H1 (cell line): Measurements from ENCODE around the gene HTATIP2. TPM values are rescaled to one million over a fixed set of nuclear protein-coding genes. Genes with fewer than 3 reads are reported as not detected.
A peak's percentile ranks its signal among the peaks of the same experiment; 100 is the strongest.

Experiments used
- CTCF ChIA-PET: fragments of 300-600 bp; sonication (Branson Sonifier 250); formaldehyde crosslinking; loops from one replicate; lab custom pipeline; 2021; ENCODE audit not compliant: partially characterized antibody; lab: Charles Lee
- POLR2A ChIA-PET: fragments of 300-600 bp; sonication (Branson Sonifier 250); formaldehyde crosslinking; loops from one replicate; lab custom pipeline; 2021; ENCODE audit warnings: inconsistent platforms; ENCODE audit not compliant: partially characterized antibody; lab: Charles Lee
- DNase-seq, 2 experiments: peaks; one replicate each; pipeline versions ENCODE4 v3.0.0 to v3.0.0-alpha.2; 2010 to 2022; ENCODE audit warnings: low spot score in 2 of 2, low read depth in 1 of 2, mixed read lengths in 1 of 2
- FAIRE-seq: peaks from 2 replicates; lab custom pipeline; 2011; peaks lifted over from hg19 to GRCh38; lab: Jason Lieb, UNC
- H2AFZ ChIP-seq: 2 replicates; pipeline ENCODE4 v1.8.1; 2012; ENCODE audit warnings: low read length, inconsistent platforms
- H2AK5ac ChIP-seq: 2 replicates; pipeline ENCODE4 v1.6.1; 2013; ENCODE audit warnings: low read depth, low read length
- H2BK120ac ChIP-seq: replicated peaks from 2 replicates; pipeline ENCODE3; 2013; ENCODE audit warnings: low read depth, low read length, inconsistent platforms
- H2BK12ac ChIP-seq: 2 replicates; pipeline ENCODE4 v1.6.1; 2013; ENCODE audit warnings: low read depth, low read length
- H2BK15ac ChIP-seq: 2 replicates; pipeline ENCODE4 v1.6.1; 2013; ENCODE audit warnings: low read length
- H2BK20ac ChIP-seq: 2 replicates; pipeline ENCODE4 v1.6.1; 2013; ENCODE audit warnings: low read length
- H2BK5ac ChIP-seq: 2 replicates; pipeline ENCODE4 v1.6.1; 2013; ENCODE audit warnings: low read depth, low read length
- H3K14ac ChIP-seq: 2 replicates; pipeline ENCODE4 v1.6.1; 2013; ENCODE audit warnings: inconsistent platforms; ENCODE audit not compliant: insufficient read length
- H3K18ac ChIP-seq: 2 replicates; pipeline ENCODE4 v1.6.1; 2013; ENCODE audit warnings: low read length; ENCODE audit errors: extremely low read depth
- H3K23ac ChIP-seq: 2 replicates; pipeline ENCODE4 v1.6.1; 2013; ENCODE audit warnings: inconsistent platforms; ENCODE audit not compliant: insufficient read length
- H3K23me2 ChIP-seq: 2 replicates; pipeline ENCODE4 v1.6.1; 2013; ENCODE audit warnings: low read depth, low read length
- H3K27ac ChIP-seq: 2 replicates; pipeline ENCODE4 v1.6.1; 2011; ENCODE audit warnings: low read depth, low read length, inconsistent platforms
- H3K27me3 ChIP-seq, 4 experiments: replicated peaks in 1 of 4; 1 replicate in 1 of 4; 2 replicates in 3 of 4; pipeline versions ENCODE4 v1.6.1 to v1.8.1; 2011 to 2013; ENCODE audit warnings: low read length in 3 of 4, mild to moderate bottlenecking in 3 of 4, inconsistent platforms in 2 of 4, mixed read lengths in 2 of 4, moderate library complexity in 1 of 4; ENCODE audit not compliant: control insufficient read depth in 3 of 4, insufficient read depth in 3 of 4; ENCODE audit errors: extremely low read depth in 1 of 4
- H3K36me3 ChIP-seq, 4 experiments: 2 replicates each; pipeline versions ENCODE4 v1.6.1 to v1.8.1; 2011 to 2013; ENCODE audit warnings: mild to moderate bottlenecking in 4 of 4, low read length in 3 of 4, moderate library complexity in 2 of 4, control low read depth in 1 of 4, inconsistent platforms in 1 of 4; ENCODE audit not compliant: insufficient read depth in 4 of 4, control insufficient read depth in 2 of 4
- H3K4ac ChIP-seq: replicated peaks from 2 replicates; pipeline ENCODE3; 2013; ENCODE audit warnings: low read length, low read depth, mixed read lengths, inconsistent platforms; ENCODE audit not compliant: insufficient read length
- H3K4me1 ChIP-seq, 4 experiments: replicated peaks in 1 of 4; 1 replicate in 1 of 4; 2 replicates in 3 of 4; pipeline versions ENCODE4 v1.6.1 to v1.8.1; 2011 to 2013; ENCODE audit warnings: low read length in 3 of 4, inconsistent platforms in 2 of 4, mixed read lengths in 1 of 4; ENCODE audit not compliant: insufficient read depth in 4 of 4, control insufficient read depth in 3 of 4
- H3K4me2 ChIP-seq, 2 experiments: 2 replicates each; pipeline versions ENCODE4 v1.6.1 to v1.8.1; 2011 to 2013; ENCODE audit warnings: low read depth in 2 of 2, low read length in 2 of 2, control low read depth in 1 of 2, inconsistent platforms in 1 of 2, mild to moderate bottlenecking in 1 of 2; ENCODE audit not compliant: insufficient read depth in 1 of 2
- H3K4me3 ChIP-seq, 4 experiments: fragments of 200-600, 300-600 bp in 1 of 4; sonication (generic), shearing (Covaris generic), sonication (Bioruptor Twin) in 1 of 4; 2 replicates each; pipeline versions ENCODE4 v1.5.1 to v1.8.1; 2011 to 2016; ENCODE audit warnings: low read length in 4 of 4, low read depth in 3 of 4, control low read depth in 2 of 4, inconsistent platforms in 2 of 4, mild to moderate bottlenecking in 2 of 4, mixed read lengths in 1 of 4, moderate library complexity in 1 of 4; ENCODE audit not compliant: insufficient read depth in 2 of 4; ENCODE audit errors: extremely low read depth in 1 of 4
- H3K56ac ChIP-seq: replicated peaks from 2 replicates; pipeline ENCODE3; 2013; ENCODE audit warnings: low read depth, mild to moderate bottlenecking, mixed read lengths, low read length, inconsistent platforms; ENCODE audit not compliant: insufficient read length
- H3K79me1 ChIP-seq: 2 replicates; pipeline ENCODE4 v1.6.1; 2013; ENCODE audit warnings: low read depth, low read length, control low read depth
- H3K79me2 ChIP-seq, 2 experiments: 2 replicates each; pipeline versions ENCODE4 v1.6.1 to v1.8.1; 2012 to 2013; ENCODE audit warnings: low read length in 2 of 2, mild to moderate bottlenecking in 2 of 2, inconsistent platforms in 1 of 2; ENCODE audit not compliant: insufficient read depth in 2 of 2, control insufficient read depth in 1 of 2
- H3K9ac ChIP-seq, 4 experiments: replicated peaks in 1 of 4; 1 replicate in 1 of 4; 2 replicates in 3 of 4; pipeline versions ENCODE4 v1.6.1 to v1.8.1; 2011 to 2013; ENCODE audit warnings: low read depth in 3 of 4, low read length in 3 of 4, control low read depth in 2 of 4, mild to moderate bottlenecking in 2 of 4, moderate library complexity in 2 of 4, inconsistent platforms in 1 of 4; ENCODE audit errors: extremely low read depth in 1 of 4
- H3K9me3 ChIP-seq, 2 experiments: 2 replicates each; pipeline versions ENCODE4 v1.6.1 to v1.8.1; 2012 to 2013; ENCODE audit warnings: mild to moderate bottlenecking in 2 of 2, moderate library complexity in 2 of 2, control low read depth in 1 of 2, inconsistent platforms in 1 of 2, low read depth in 1 of 2, low read length in 1 of 2, mixed read lengths in 1 of 2; ENCODE audit not compliant: insufficient read depth in 2 of 2
- H4K20me1 ChIP-seq, 2 experiments: replicated peaks in 1 of 2; 2 replicates each; pipeline versions ENCODE3 to v1.8.1; 2011 to 2013; ENCODE audit warnings: inconsistent platforms in 2 of 2, low read length in 2 of 2, mild to moderate bottlenecking in 1 of 2; ENCODE audit not compliant: insufficient read depth in 2 of 2, control insufficient read depth in 1 of 2
- H4K5ac ChIP-seq: 2 replicates; pipeline ENCODE4 v1.6.1; 2013; ENCODE audit warnings: low read length, low read depth, mixed read lengths, inconsistent platforms; ENCODE audit not compliant: insufficient read length
- H4K8ac ChIP-seq: 2 replicates; pipeline ENCODE4 v1.8.0; 2013; ENCODE audit warnings: mild to moderate bottlenecking, moderate library complexity, low read length, inconsistent platforms; ENCODE audit not compliant: insufficient read depth; ENCODE audit errors: extremely low read depth
- H4K91ac ChIP-seq: replicated peaks from 2 replicates; pipeline ENCODE3; 2013; ENCODE audit warnings: low read length, mixed read lengths, inconsistent platforms; ENCODE audit not compliant: insufficient read length
- SAP30 ChIP-seq: fragments of 300-600 bp; sonication (generic); IDR thresholded peaks from 2 replicates; pipeline ENCODE4 v1.7.1; 2012; ENCODE audit warnings: low read length, moderate library complexity, mild to moderate bottlenecking, inconsistent platforms; ENCODE audit not compliant: insufficient read depth, insufficient replicate concordance
- TAF1 ChIP-seq: IDR thresholded peaks from 2 replicates; pipeline ENCODE4 v1.6.1; 2011; ENCODE audit warnings: mild to moderate bottlenecking, low read depth, low read length
- WGBS, 2 experiments: shearing (Covaris generic) in 1 of 2; methylation state at CpG; one replicate each; pipeline versions ENCODE4 v1.1.6 to v1.1.7; 2013 to 2015; ENCODE audit warnings: low lambda C conversion rate in 2 of 2, mixed read lengths in 2 of 2, inconsistent platforms in 1 of 2, low coverage in 1 of 2, missing lambda C conversion rate in 1 of 2; ENCODE audit not compliant: insufficient replicate concordance in 2 of 2, insufficient coverage in 1 of 2, insufficient read length in 1 of 2; ENCODE audit errors: extremely low coverage in 1 of 2, missing lambda C conversion rate in 1 of 2; 5-methylcytosine and 5-hydroxymethylcytosine counted together
- polyA plus RNA-seq, 7 experiments: library from polyadenylated mRNA; depleted of rRNA in 3 of 7; stranded (reverse) in 5 of 7; unstranded in 2 of 7; fragments of >200 nt in 5 of 7; fragments of 200-250 nt in 2 of 7; gene quantifications; 1 replicate in 5 of 7; 2 replicates in 1 of 7; 4 replicates in 1 of 7; pipeline versions ENCODE4 v1.2.1 to v1.2.3, GENCODE V29; 2011 to 2013; ENCODE audit warnings: missing spikeins in 2 of 7, mixed read lengths in 2 of 7
- total RNA-seq: library from RNA; stranded (reverse); fragmentation: NEBNext Ultra II Directional; extraction: Animal tissue kit (Norgen Biotek cat#: 25700); gene quantifications from 2 replicates; pipeline ENCODE4 v1.2.1, GENCODE V29; 2021

Gene HTATIP2
- total and polyA plus RNA-seq, 2 of the 8 experiments (the other 6 are each of a cell fraction or from before 2014, with no cell fraction given) = 22.6 to 33.1 TPM

- peak overlapping the region; percentile 87 for H4K91ac ChIP-seq
- H3K4me3 ChIP-seq = peak overlapping the region; percentile 63 to 98 (median 88)
- TF ChIP-seq TAF1 = no peak
- peak; percentile 44 for TF ChIP-seq SAP30
- peak overlapping the region; percentile 94; the same call in 1 of the 2 replicates for H4K8ac ChIP-seq
- H2BK15ac ChIP-seq = peak overlapping the region; percentile 73; the same call in 1 of the 2 replicates
- peak overlapping the region; percentile 62 for H3K56ac ChIP-seq
- DNase-seq = no peak
- peak overlapping the region; percentile 72 to 96 (median 82) for H3K9ac ChIP-seq
- ChIA-PET CTCF (interaction anchor here (0.6 to 2.4 kb wide), 5 partner anchors 9 to 223 kb away, joined by 3 to 9 read pairs (median 3); no protein-coding TSS in a partner anchor), POLR2A (interaction anchor here (0.6 to 2.5 kb wide), 6 partner anchors 9 to 89 kb away, joined by 3 to 8 read pairs (median 4); partner anchors contain the start of gene HTATIP2)
- 0 out of 2 replicates have a peak, but pooled peaks cover 3% of the 10 kb centered on the region for H3K79me1 ChIP-seq
- H3K27me3 ChIP-seq = no peaks in the 10 kb centered on the region
- peak overlapping the region; percentile 73 for H3K18ac ChIP-seq
- FAIRE-seq = no peak
- peak overlapping the region; percentile 91; the same call in 1 of the 2 replicates for H2BK5ac ChIP-seq
- H4K20me1 ChIP-seq = no peaks in the 10 kb centered on the region
- no peak overlapping the region for H2BK12ac ChIP-seq
- no peak overlapping the region for H3K23ac ChIP-seq
- WGBS, 2 experiments = 17% methylated on average over 23 of the region's 25 CpGs; no CpG with 5 or more reads in 1 of the 2 experiments
- H3K9me3 ChIP-seq = no peaks in the 10 kb centered on the region
- no peak overlapping the region for H2BK20ac ChIP-seq
- no peak overlapping the region for H2BK120ac ChIP-seq
- H3K79me2 ChIP-seq = peaks cover 0 to 10% of the 10 kb centered on the region in 2 experiments; a peak in 2 of 4 replicates
- H3K14ac ChIP-seq = no peak overlapping the region
- H3K4me2 ChIP-seq = peak overlapping the region; percentile 94
- H3K27ac ChIP-seq = peak overlapping the region; percentile 72; the same call in 1 of the 2 replicates
- H3K23me2 ChIP-seq = peaks cover 7% of the 10 kb centered on the region; the same call in 1 of the 2 replicates
- H3K4me1 ChIP-seq = peaks cover 0 to 4% (median 3%) of the 10 kb centered on the region in 4 experiments; a peak in 3 of 7 replicates
- H2AK5ac ChIP-seq = no peak overlapping the region
- H4K5ac ChIP-seq = peak overlapping the region; percentile 40
- no peak overlapping the region for H3K4ac ChIP-seq
- peaks cover 0 to 13% (median 0%) of the 10 kb centered on the region in 4 experiments; a peak in 2 of 8 replicates for H3K36me3 ChIP-seq
- peak overlapping the region; percentile 36; the same call in 1 of the 2 replicates for H2AFZ ChIP-seq
These were observed 24.9 kb downstream of the HTATIP2 start for GRCh38 chr11:20388096-20389055.
